ENCODE data around the gene TLN1.
A peak's percentile ranks its signal among the peaks of the same experiment; 100 is the strongest.

TLN1 gene

DNA sequence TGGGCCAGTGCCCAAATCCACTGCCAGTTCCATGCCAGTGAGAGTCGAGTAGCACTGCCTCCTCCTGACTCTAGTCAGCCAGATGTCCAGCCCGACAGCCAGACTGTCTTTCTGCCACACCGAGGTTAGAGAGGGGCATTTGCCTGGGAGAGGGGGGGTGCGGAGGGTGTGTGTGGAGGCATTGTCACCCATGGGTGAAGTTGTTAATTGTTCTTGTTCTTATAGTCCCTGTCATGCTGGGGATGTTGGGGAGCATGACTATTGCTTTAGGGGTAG, 18.2 kb upstream of the TLN1 start:
- H3K4me3 ChIP-seq (ENCODE audit: low read depth, low read length) = peak overlapping the region; percentile 94
- TF ChIP-seq, protein P1, sequence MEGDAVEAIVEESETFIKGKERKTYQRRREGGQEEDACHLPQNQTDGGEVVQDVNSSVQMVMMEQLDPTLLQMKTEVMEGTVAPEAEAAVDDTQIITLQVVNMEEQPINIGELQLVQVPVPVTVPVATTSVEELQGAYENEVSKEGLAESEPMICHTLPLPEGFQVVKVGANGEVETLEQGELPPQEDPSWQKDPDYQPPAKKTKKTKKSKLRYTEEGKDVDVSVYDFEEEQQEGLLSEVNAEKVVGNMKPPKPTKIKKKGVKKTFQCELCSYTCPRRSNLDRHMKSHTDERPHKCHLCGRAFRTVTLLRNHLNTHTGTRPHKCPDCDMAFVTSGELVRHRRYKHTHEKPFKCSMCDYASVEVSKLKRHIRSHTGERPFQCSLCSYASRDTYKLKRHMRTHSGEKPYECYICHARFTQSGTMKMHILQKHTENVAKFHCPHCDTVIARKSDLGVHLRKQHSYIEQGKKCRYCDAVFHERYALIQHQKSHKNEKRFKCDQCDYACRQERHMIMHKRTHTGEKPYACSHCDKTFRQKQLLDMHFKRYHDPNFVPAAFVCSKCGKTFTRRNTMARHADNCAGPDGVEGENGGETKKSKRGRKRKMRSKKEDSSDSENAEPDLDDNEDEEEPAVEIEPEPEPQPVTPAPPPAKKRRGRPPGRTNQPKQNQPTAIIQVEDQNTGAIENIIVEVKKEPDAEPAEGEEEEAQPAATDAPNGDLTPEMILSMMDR (IDR thresholded peaks at IDR 0.05) = no peak
- H3K9me3 ChIP-seq (ENCODE audit: control insufficient read depth, low read length) = no peaks in the 10 kb centered on the region
- no peak overlapping the region for H3K9ac ChIP-seq
- H2AFZ ChIP-seq = peak overlapping the region; percentile 75
- H3K36me3 ChIP-seq (ENCODE audit: control insufficient read depth, insufficient read depth, low read length) = no peaks in the 10 kb centered on the region
- H3K4me1 ChIP-seq = peaks cover 8% of the 10 kb centered on the region
- H3K27ac ChIP-seq = peak overlapping the region; percentile 84
- peaks cover 12% of the 10 kb centered on the region for H3K79me2 ChIP-seq
- H3K27me3 ChIP-seq (ENCODE audit: control insufficient read depth, insufficient read depth, low read length) = no peaks in the 10 kb centered on the region
- H3K4me2 ChIP-seq (ENCODE audit: low read length) = peak overlapping the region; percentile 77

DNA sequence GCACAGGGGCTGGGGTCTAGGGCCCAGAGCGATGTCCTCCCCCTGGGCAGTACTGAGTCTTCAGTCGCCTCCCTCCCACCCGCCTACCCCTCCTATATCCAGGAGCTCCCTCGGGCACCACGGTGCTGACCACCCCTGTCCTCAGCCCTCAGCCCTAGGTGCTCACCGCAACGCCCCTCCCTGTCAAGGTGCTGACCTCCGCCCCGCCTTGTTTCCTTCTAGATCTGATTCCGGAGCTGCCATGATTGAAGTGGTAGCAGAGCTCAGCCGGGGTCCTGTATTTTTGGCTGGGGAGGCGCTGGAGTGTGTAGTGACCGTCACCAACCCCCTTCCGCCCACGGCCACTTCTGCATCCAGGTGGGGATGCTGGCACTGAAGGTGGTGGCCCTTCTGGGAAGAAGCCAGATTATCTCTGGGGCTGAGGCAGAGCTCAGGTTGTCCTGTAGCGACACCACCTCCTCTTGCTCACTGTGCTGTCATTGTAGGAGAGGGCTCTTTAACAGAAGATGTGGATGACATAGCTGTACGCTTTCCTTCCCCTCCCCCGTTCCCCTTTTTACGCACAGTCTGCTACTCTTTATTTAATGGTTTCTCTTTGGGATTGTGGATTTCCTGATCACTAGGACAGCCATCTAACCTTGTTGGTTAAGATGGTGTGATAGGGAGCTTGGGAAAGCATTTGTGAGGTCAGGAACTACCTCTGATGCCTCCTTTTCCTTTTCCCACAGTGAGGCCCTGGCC, 17.7 kb upstream of the TLN1 start:
- no peaks in the 10 kb centered on the region for H3K9me3 ChIP-seq (ENCODE audit: control insufficient read depth, low read length)
- H3K36me3 ChIP-seq (ENCODE audit: control insufficient read depth, insufficient read depth, low read length) = no peaks in the 10 kb centered on the region
- H2AFZ ChIP-seq = peak overlapping the region; percentile 75
- peak overlapping the region; percentile 84 for H3K27ac ChIP-seq
- H3K27me3 ChIP-seq (ENCODE audit: control insufficient read depth, insufficient read depth, low read length) = no peaks in the 10 kb centered on the region
- H3K4me3 ChIP-seq (ENCODE audit: low read depth, low read length) = peak overlapping the region; percentile 94
- peaks cover 8% of the 10 kb centered on the region for H3K4me1 ChIP-seq
- H3K79me2 ChIP-seq = peaks cover 12% of the 10 kb centered on the region
- H3K4me2 ChIP-seq (ENCODE audit: low read length) = peak overlapping the region; percentile 77
- TF ChIP-seq, protein P1 (IDR thresholded peaks at IDR 0.05) = no peak
- peak overlapping the region; percentile 46 for H3K9ac ChIP-seq

DNA sequence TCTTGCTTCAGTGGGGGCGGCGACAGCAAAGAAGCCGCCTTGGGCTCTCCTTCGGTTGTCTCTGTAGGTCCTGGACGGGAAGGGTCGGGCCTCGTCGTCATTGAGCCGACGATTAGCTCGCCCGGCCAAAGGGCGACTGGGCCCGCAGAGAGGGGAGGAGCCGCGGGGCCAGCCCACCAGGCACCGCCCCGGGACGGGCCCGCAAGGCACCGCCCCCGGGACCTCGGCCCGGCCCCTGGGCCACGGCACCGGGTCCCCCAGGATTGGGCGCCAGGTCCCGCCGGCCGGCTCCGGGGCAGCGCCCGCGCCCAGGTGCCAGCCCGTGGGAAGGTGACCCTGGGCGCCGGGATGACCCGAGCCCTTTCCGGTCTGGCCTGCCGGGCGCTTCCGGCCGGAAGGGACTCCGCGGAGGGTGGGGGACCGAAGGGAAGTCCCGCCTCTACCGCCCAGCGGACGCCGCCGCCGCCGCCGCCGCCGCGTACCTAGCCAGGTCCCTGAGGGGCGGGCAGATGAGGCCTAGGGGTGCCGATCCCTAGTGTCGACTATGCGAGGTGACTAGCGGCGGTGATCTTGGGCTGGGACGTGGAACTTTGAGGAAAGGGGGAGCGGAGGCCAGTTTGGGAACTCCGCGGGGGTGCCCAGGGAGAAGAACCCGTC, 17.0 kb upstream of the TLN1 start, which contains the start of the genes GBA2 and RGP1:
Gene GBA2, minus strand, starts transcription at position 371 of the 657 bp plus-strand sequence. CDS start 524 bp downstream, outside the sequence.
Gene RGP1, plus strand, starts transcription at position 430 of the 657 bp plus-strand sequence. CDS start 469 bp downstream, outside the sequence.
- H3K36me3 ChIP-seq (ENCODE audit: control insufficient read depth, insufficient read depth, low read length) = no peaks in the 10 kb centered on the region
- peak within 1 kb of the TSS; percentile 84 for H3K27ac ChIP-seq
- peak within 1 kb of the TSS; percentile 46 for H3K9ac ChIP-seq
- H3K4me2 ChIP-seq (ENCODE audit: low read length) = peak within 1 kb of the TSS; percentile 91
- H3K4me3 ChIP-seq (ENCODE audit: low read depth, low read length) = peak within 1 kb of the TSS; percentile 94
- H3K9me3 ChIP-seq (ENCODE audit: control insufficient read depth, low read length) = no peaks in the 10 kb centered on the region
- peaks cover 12% of the 10 kb centered on the region for H3K79me2 ChIP-seq
- peaks cover 8% of the 10 kb centered on the region for H3K4me1 ChIP-seq
- H2AFZ ChIP-seq = peak within 1 kb of the TSS; percentile 75
- TF ChIP-seq, protein P1 (IDR thresholded peaks at IDR 0.05) = no peak
- no peaks in the 10 kb centered on the region for H3K27me3 ChIP-seq (ENCODE audit: control insufficient read depth, insufficient read depth, low read length)

DNA sequence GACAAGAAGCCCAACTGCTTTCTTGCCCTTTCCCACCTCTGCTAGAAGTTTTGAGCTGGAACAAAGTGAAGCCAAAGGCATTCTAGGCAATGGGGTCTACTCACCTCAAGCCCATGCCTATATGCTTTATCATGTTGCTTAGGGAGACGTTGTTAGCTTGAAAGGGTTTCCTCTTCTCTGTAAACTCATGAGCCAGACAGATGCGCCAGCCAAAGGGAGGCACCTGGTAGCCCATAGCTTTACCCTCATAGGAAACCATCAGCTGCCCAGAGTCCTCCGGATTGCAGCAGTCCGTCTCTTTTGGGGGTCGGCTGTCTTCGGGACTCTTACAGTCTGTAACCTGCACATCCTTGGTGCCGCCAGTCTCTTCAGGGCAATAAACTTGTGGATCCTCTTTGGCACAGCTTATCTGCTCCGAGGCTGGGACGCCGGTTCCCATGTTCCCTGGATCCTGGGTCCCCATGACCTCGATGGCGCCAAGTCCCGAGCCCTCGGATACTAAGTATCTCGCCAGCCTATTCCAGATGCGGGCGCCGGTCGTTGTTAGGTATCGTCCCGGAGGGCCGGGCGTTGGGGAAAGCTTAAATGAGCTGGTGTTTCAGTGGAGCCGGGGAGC, 16.4 kb upstream of the TLN1 start:
- H3K36me3 ChIP-seq (ENCODE audit: control insufficient read depth, insufficient read depth, low read length) = no peaks in the 10 kb centered on the region

More for the DNA sequence above, 16.4 kb upstream of the TLN1 start:
- TF ChIP-seq, protein P1 (IDR thresholded peaks at IDR 0.05) = no peak
- Histone ChIP-seq H3K4me3 (ENCODE audit: low read depth, low read length) (peak overlapping the region; percentile 94), H3K9me3 (ENCODE audit: control insufficient read depth, low read length) (no peaks in the 10 kb centered on the region), H3K79me2 (peaks cover 12% of the 10 kb centered on the region), H3K4me1 (peaks cover 8% of the 10 kb centered on the region), H3K9ac (peak overlapping the region; percentile 28), H2AFZ (peak overlapping the region; percentile 75), H3K27ac (peak overlapping the region; percentile 84), H3K27me3 (ENCODE audit: control insufficient read depth, insufficient read depth, low read length) (no peaks in the 10 kb centered on the region), H3K4me2 (ENCODE audit: low read length) (peak overlapping the region; percentile 91)
